ENCODE data around the gene NEU2.

GRCh38 chr2:233059797-233060500, 27.5 kb downstream of the NEU2 start, which contains the start of gene INPP5D:
- no peak for TF ChIP-seq CTCF (IDR thresholded peaks at IDR 0.05)
- TF ChIP-seq NFE2L2 (conservative IDR thresholded peaks at IDR 0.05; ENCODE audit: low read length), result no peak
- TF ChIP-seq ZC3H11A (IDR thresholded peaks at IDR 0.05), result no peak
- no peak for TF ChIP-seq POLR2A (IDR thresholded peaks at IDR 0.05; ENCODE audit: low read length)
- no peak for TF ChIP-seq REST (IDR thresholded peaks at IDR 0.05)
- no peak for TF ChIP-seq CHD4 (IDR thresholded peaks at IDR 0.05; ENCODE audit: borderline replicate concordance)

Data from A549 (cell line).